Keratinocyte (primary cell): Measurements from ENCODE around the gene FIBP. TPM values are rescaled to one million over a fixed set of nuclear protein-coding genes. Genes with fewer than 3 reads are reported as not detected.
A peak's percentile ranks its signal among the peaks of the same experiment; 100 is the strongest.

ENCODE experiments used
- DNase-seq: peaks from one replicate; pipeline ENCODE4 v3.0.0-alpha.2; 2011; ENCODE audit warnings: low read depth, missing footprints, low spot score
- FAIRE-seq: peaks from 2 replicates; lab custom pipeline; 2011; peaks lifted over from hg19 to GRCh38; lab: Jason Lieb, UNC
- H2AFZ ChIP-seq: 2 replicates; pipeline ENCODE4 v1.6.0; 2012; ENCODE audit warnings: low read length, control low read depth, inconsistent platforms; ENCODE audit not compliant: control insufficient read depth
- H3K27ac ChIP-seq: 2 replicates; pipeline ENCODE4 v1.5.1; 2011; ENCODE audit warnings: low read length; ENCODE audit not compliant: control insufficient read depth, insufficient read depth
- H3K27me3 ChIP-seq: 3 replicates; pipeline ENCODE4 v1.6.0; 2011; ENCODE audit warnings: low read length; ENCODE audit not compliant: control insufficient read depth, insufficient read depth; ENCODE audit errors: extremely low read depth
- H3K36me3 ChIP-seq, 2 experiments: 2 replicates in 1 of 2; 3 replicates in 1 of 2; pipeline ENCODE4 v1.5.1; 2011; ENCODE audit warnings: low read length in 2 of 2, mild to moderate bottlenecking in 1 of 2; ENCODE audit not compliant: control insufficient read depth in 2 of 2, insufficient read depth in 2 of 2; ENCODE audit errors: extremely low read depth in 1 of 2
- H3K4me1 ChIP-seq: 3 replicates; pipeline ENCODE4 v1.5.1; 2011; ENCODE audit warnings: low read length; ENCODE audit not compliant: control insufficient read depth, insufficient read depth; ENCODE audit errors: extremely low read depth
- H3K4me2 ChIP-seq: 3 replicates; pipeline ENCODE4 v1.6.0; 2011; ENCODE audit warnings: low read depth, low read length; ENCODE audit not compliant: control insufficient read depth, insufficient read depth; ENCODE audit errors: extremely low read depth
- H3K4me3 ChIP-seq, 3 experiments: fragments of 200-600 bp in 1 of 3; sonication (generic) in 1 of 3; 2 replicates in 2 of 3; 3 replicates in 1 of 3; pipeline ENCODE4 v1.5.1; 2011 to 2016; ENCODE audit warnings: low read length in 3 of 3, mild to moderate bottlenecking in 3 of 3, control low read depth in 2 of 3, inconsistent platforms in 1 of 3, low read depth in 1 of 3, mixed read lengths in 1 of 3, mixed run types in 1 of 3, moderate library complexity in 1 of 3; ENCODE audit not compliant: control insufficient read depth in 2 of 3, insufficient read depth in 2 of 3; ENCODE audit errors: extremely low read depth in 1 of 3
- H3K79me2 ChIP-seq: 2 replicates; pipeline ENCODE4 v1.6.0; 2012; ENCODE audit warnings: low read length; ENCODE audit not compliant: control insufficient read depth, insufficient read depth
- H3K9ac ChIP-seq: 3 replicates; pipeline ENCODE4 v1.6.0; 2011; ENCODE audit warnings: low read length; ENCODE audit not compliant: control insufficient read depth, insufficient read depth; ENCODE audit errors: extremely low read depth
- H3K9me1 ChIP-seq: 3 replicates; pipeline ENCODE4 v1.6.0; 2011; ENCODE audit warnings: low read length; ENCODE audit not compliant: control insufficient read depth, insufficient read depth; ENCODE audit errors: extremely low read depth
- H3K9me3 ChIP-seq: 2 replicates; pipeline ENCODE4 v1.5.1; 2012; ENCODE audit warnings: low read depth, low read length; ENCODE audit not compliant: control insufficient read depth
- H4K20me1 ChIP-seq: 3 replicates; pipeline ENCODE4 v1.6.0; 2011; ENCODE audit warnings: low read length; ENCODE audit not compliant: control insufficient read depth, insufficient read depth; ENCODE audit errors: extremely low read depth
- CTCF ChIP-seq, 3 experiments: IDR thresholded peaks in 1 of 3; conservative IDR thresholded peaks in 1 of 3; optimal IDR thresholded peaks in 1 of 3; 2 replicates in 2 of 3; 3 replicates in 1 of 3; pipeline versions ENCODE3 to v1.5.1; 2011; ENCODE audit warnings: low read length in 3 of 3, mild to moderate bottlenecking in 3 of 3, moderate library complexity in 2 of 3, control low read depth in 1 of 3, inconsistent platforms in 1 of 3; ENCODE audit not compliant: insufficient read depth in 2 of 3; ENCODE audit errors: extremely low read depth in 1 of 3
- EZH2 ChIP-seq: IDR thresholded peaks from one replicate; pipeline ENCODE4 v1.6.1; 2012; ENCODE audit warnings: inconsistent platforms, mild to moderate bottlenecking, low read length, moderate library complexity
- dilution Hi-C: fragments of 300-500 bp; cut with MboI; formaldehyde crosslinking; loops from one replicate; pipeline ENCODE4 v1.7.0; 2020; ENCODE audit warnings: low sequenced_read_pairs; ENCODE audit not compliant: extremely low pct_ligation_motif_present
- polyA plus RNA-seq, 5 experiments: library from polyadenylated mRNA; depleted of rRNA in 3 of 5; stranded (reverse) in 3 of 5; stranded (forward) in 1 of 5; unstranded in 1 of 5; fragments of >200 nt; gene quantifications; 1 replicate in 1 of 5; 2 replicates in 3 of 5; 3 replicates in 1 of 5; pipeline versions ENCODE4 v1.2.1 to v1.2.3, GENCODE V29; 2011 to 2012; ENCODE audit warnings: missing spikeins in 2 of 5, low read depth in 1 of 5, low replicate concordance in 1 of 5

FIBP gene
- polyA plus RNA-seq, 1 donor (not counting 4 experiments of a cell fraction or from before 2014, with no cell fraction given) = 95.1 TPM

DNA sequence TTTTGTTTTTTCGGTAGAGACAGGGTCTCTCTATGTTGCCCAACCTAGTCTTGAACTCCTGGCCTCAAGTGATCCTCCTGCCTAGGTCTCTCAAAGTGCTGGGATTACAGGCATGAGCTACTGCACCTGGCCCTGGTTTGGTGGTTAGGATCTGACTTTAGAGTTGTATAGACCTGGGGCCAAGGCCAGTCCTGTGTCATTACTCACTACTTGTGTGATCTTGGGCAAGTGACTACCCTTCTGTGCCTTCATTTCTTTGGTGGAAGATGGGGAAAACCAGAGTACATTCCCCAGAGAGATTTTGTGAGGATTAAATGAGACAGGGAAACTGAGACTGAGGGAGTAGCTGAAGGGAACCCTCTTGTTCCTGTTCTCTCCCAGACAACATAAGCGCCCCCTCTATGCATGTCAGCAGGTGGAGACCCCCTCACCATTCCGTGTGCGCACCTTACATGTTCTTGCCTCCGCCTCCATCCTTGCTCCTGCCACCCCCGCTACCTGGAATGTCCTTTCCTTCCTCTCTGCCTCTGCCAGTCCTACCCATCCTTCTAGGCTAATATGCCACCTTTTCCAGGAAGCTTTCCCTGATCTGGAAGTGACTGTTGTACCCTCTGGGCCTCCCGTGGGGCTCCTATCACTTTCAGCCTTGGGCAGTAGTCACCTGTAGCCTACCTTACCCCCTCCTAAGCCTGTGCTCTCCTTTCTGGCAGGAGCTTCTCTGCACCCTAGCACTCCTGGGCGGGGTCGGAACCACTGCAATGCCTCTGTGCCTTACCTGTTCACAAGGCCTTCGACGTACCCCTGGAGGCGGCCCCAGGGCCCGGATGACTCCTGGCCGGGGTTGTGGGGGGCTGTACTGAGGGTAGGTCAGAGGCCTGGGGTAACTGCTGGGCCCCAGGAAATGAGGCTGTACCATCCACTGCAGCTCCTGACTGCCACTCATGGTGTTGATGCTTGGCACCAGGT lies 8.0 kb upstream of the FIBP start:
- Histone ChIP-seq H3K4me3 (peak overlapping the region; percentile 94 to 99 (median 97)), H3K27me3 (no peaks in the 10 kb centered on the region), H4K20me1 (peaks cover 46% of the 10 kb centered on the region), H3K79me2 (peaks cover 74% of the 10 kb centered on the region), H3K27ac (peak overlapping the region; percentile 98), H3K4me2 (peak overlapping the region; percentile 100), H2AFZ (no peak overlapping the region), H3K9me3 (no peaks in the 10 kb centered on the region), H3K9ac (peak overlapping the region; percentile 99), H3K36me3 (peaks cover 24 to 58% of the 10 kb centered on the region in 2 experiments), H3K4me1 (peaks cover 65% of the 10 kb centered on the region), H3K9me1 (peaks cover 2% of the 10 kb centered on the region)
- dilution Hi-C loops = no loop called here
- FAIRE-seq (no peak), DNase-seq (no peak)
- TF ChIP-seq EZH2 (no peak), CTCF (optimal IDR thresholded peaks at IDR 0.05 in 1 of 3, IDR thresholded peaks at IDR 0.05 in 1 of 3, conservative IDR thresholded peaks at IDR 0.05 in 1 of 3; ENCODE audit: extremely low read depth in 1 of 3, insufficient read depth in 2 of 3, low read length in 3 of 3) (no peak)

GRCh38 chr11:65895482-65895981 lies 7.3 kb upstream of the FIBP start:
- no peak overlapping the region for H2AFZ ChIP-seq
- peak overlapping the region; percentile 98 for H3K27ac ChIP-seq
- DNase-seq = no peak
- H3K27me3 ChIP-seq = no peaks in the 10 kb centered on the region
- H3K4me1 ChIP-seq = peaks cover 57% of the 10 kb centered on the region
- H3K4me3 ChIP-seq = peak overlapping the region in 1 of 3 experiments; percentile 3
- H3K9ac ChIP-seq = peak overlapping the region; percentile 99
- no peak for TF ChIP-seq CTCF (optimal IDR thresholded peaks at IDR 0.05 in 1 of 3, IDR thresholded peaks at IDR 0.05 in 1 of 3, conservative IDR thresholded peaks at IDR 0.05 in 1 of 3; ENCODE audit: extremely low read depth in 1 of 3, insufficient read depth in 2 of 3, low read length in 3 of 3)
- TF ChIP-seq EZH2 = no peak
- peaks cover 2% of the 10 kb centered on the region for H3K9me1 ChIP-seq
- dilution Hi-C loops = no loop called here
- no peak for FAIRE-seq
- H3K4me2 ChIP-seq = peak overlapping the region; percentile 100
- peaks cover 24 to 58% of the 10 kb centered on the region in 2 experiments for H3K36me3 ChIP-seq
- no peaks in the 10 kb centered on the region for H3K9me3 ChIP-seq
- H3K79me2 ChIP-seq = peaks cover 68% of the 10 kb centered on the region
- peaks cover 48% of the 10 kb centered on the region for H4K20me1 ChIP-seq
